ENCODE measurements around the gene PCSK6. TPM values are rescaled to one million over a fixed set of nuclear protein-coding genes. Genes with fewer than 3 reads are reported as not detected.

The PCSK6 gene
- total RNA-seq, 1 donor from 2014 or later: 3.8 TPM

DNA sequence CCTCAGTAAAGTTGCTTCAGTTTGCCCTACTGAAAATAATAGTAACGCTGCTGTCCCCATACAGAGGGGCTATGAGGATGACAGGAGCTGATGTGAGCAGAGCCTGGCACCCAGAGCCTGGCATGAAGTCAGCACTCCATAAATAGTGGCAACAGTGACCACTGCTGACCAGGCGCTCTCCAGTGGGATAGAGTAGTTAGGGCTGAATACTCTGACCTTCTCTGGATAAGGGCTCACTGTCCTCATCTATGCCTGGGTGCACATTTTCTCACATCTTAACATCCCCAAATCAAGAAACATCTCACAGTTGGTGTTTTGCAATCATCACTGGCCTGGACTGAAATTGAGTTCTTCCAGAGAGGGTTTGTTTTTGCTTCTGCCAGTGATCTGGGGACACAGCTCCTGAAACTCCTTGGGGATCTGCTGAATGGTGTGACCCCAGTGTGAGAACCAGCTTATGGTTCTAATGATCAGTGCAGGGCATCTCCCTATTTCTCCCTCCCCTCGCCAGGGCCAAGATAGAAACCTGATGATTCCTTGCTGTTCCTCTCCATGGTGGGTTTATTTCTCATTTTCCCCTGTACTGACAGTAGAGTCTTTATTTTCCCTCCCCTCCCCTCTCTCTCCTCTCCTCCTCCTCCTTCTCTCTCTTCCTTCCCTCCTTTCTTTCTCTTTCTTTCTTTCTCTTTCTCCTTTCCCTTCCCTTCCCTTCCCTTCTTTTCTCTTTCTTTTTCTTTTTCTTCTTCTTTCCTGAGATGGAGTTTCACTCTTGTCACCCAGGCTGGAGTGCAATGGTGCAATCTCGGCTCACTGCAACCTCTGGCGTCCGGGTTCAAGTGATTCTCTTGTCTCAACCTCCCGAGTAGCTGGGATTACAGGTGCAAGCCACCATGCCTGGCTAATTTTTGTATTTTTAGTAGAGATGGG, 3.5 kb upstream of the PCSK6 start:
- H3K36me3 Mint-ChIP-seq (ENCODE audit: unreplicated experiment): peaks cover 4% of the 10 kb centered on the region
- no peak overlapping the region for H3K27ac Mint-ChIP-seq (ENCODE audit: unreplicated experiment)
- no peak for DNase-seq
- H3K4me3 Mint-ChIP-seq (ENCODE audit: unreplicated experiment): no peak overlapping the region
- H3K9me3 Mint-ChIP-seq (ENCODE audit: unreplicated experiment): peaks cover 9% of the 10 kb centered on the region
- peaks cover 11% of the 10 kb centered on the region for H3K27me3 Mint-ChIP-seq (ENCODE audit: unreplicated experiment)
- TF ChIP-seq, protein P1, sequence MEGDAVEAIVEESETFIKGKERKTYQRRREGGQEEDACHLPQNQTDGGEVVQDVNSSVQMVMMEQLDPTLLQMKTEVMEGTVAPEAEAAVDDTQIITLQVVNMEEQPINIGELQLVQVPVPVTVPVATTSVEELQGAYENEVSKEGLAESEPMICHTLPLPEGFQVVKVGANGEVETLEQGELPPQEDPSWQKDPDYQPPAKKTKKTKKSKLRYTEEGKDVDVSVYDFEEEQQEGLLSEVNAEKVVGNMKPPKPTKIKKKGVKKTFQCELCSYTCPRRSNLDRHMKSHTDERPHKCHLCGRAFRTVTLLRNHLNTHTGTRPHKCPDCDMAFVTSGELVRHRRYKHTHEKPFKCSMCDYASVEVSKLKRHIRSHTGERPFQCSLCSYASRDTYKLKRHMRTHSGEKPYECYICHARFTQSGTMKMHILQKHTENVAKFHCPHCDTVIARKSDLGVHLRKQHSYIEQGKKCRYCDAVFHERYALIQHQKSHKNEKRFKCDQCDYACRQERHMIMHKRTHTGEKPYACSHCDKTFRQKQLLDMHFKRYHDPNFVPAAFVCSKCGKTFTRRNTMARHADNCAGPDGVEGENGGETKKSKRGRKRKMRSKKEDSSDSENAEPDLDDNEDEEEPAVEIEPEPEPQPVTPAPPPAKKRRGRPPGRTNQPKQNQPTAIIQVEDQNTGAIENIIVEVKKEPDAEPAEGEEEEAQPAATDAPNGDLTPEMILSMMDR (IDR thresholded peaks at IDR 0.05; ENCODE audit: partially characterized antibody, unreplicated experiment): no peak
- peaks cover 18% of the 10 kb centered on the region for H3K4me1 Mint-ChIP-seq (ENCODE audit: low read depth, unreplicated experiment)

GRCh38 chr15:101491734-101492640, 2.5 kb upstream of the PCSK6 start:
- peaks cover 6% of the 10 kb centered on the region for H3K9me3 Mint-ChIP-seq (ENCODE audit: unreplicated experiment)
- H3K27ac Mint-ChIP-seq (ENCODE audit: unreplicated experiment): no peak overlapping the region
- H3K4me3 Mint-ChIP-seq (ENCODE audit: unreplicated experiment): no peak overlapping the region
- TF ChIP-seq, protein P1 (IDR thresholded peaks at IDR 0.05; ENCODE audit: partially characterized antibody, unreplicated experiment): no peak
- H3K36me3 Mint-ChIP-seq (ENCODE audit: unreplicated experiment): peaks cover 4% of the 10 kb centered on the region
- H3K27me3 Mint-ChIP-seq (ENCODE audit: unreplicated experiment): peaks cover 10% of the 10 kb centered on the region
- DNase-seq: no peak
- peaks cover 19% of the 10 kb centered on the region for H3K4me1 Mint-ChIP-seq (ENCODE audit: low read depth, unreplicated experiment)

DNA sequence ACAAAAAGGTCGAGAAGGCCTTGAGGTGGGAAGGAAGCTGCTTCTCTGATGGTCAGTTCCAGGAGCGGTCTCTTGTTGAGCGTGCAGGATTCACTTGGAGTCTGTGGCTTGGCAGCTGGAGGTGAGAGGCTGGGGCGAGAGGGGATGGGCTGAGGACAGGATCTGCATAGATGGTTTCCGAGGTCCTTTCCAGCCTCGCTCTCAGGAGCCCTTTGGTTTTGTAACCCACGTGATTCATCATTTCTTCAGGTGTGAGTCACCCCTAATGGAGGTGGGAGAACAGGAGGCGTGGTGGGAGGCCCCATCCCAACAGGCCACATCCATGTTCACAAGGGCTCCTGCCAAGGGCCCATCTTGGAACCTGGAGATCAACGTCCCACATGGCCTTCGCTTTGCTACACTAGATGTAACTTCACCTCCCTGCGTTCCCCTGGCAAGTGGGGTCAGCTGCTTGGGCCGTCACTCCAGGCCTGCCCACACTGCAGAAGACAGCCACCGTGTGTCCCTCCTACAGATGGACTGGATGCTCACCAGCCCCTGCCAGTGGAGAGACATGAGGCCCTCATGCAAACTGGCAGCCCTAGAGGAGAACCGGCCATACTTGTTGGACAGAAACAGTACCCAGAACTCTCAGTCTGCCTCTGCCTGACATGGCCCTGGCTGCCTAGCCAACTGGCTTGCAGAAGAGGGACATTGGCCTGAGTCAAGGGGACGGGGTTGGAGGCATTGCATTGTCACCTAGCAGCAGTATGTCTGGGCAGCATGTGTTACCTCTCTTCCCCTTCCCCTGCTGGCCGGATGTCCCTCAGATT, 1.6 kb upstream of the PCSK6 start:
- peaks cover 9% of the 10 kb centered on the region for H3K27me3 Mint-ChIP-seq (ENCODE audit: unreplicated experiment)
- peak overlapping the region; percentile 68 for H3K4me3 Mint-ChIP-seq (ENCODE audit: unreplicated experiment)
- H3K36me3 Mint-ChIP-seq (ENCODE audit: unreplicated experiment): peaks cover 4% of the 10 kb centered on the region
- no peak for DNase-seq
- no peak overlapping the region for H3K27ac Mint-ChIP-seq (ENCODE audit: unreplicated experiment)
- TF ChIP-seq, protein P1 (IDR thresholded peaks at IDR 0.05; ENCODE audit: partially characterized antibody, unreplicated experiment): no peak
- H3K4me1 Mint-ChIP-seq (ENCODE audit: low read depth, unreplicated experiment): peaks cover 25% of the 10 kb centered on the region
- peaks cover 8% of the 10 kb centered on the region for H3K9me3 Mint-ChIP-seq (ENCODE audit: unreplicated experiment)

DNA sequence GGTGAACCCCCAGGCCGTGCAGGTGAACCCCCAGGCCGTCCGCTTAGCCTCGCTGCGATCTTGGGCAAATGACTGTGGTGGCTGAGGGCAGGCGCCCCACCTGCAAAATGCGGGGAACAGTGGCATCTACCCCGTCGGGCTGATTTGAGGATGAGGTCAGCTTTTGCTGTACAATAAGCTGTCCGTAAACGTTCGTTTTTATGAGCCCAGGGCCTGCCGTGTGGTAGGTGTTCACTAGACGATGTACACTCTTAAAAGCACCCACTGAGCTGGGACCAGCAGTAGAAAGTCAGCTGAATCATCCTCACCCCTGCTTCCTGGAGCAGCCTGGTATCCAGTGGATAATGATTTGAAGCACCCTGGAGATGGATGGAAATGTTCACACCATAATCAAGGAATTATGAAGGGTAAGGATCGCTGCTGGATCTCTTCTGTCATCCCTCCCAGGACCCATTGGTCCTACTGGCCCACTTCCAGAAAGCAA, 943 bp upstream of the PCSK6 start:
- peaks cover 4% of the 10 kb centered on the region for H3K36me3 Mint-ChIP-seq (ENCODE audit: unreplicated experiment)
- DNase-seq: no peak
- no peak overlapping the region for H3K27ac Mint-ChIP-seq (ENCODE audit: unreplicated experiment)
- peak overlapping the region; percentile 68 for H3K4me3 Mint-ChIP-seq (ENCODE audit: unreplicated experiment)
- peaks cover 9% of the 10 kb centered on the region for H3K27me3 Mint-ChIP-seq (ENCODE audit: unreplicated experiment)
- H3K4me1 Mint-ChIP-seq (ENCODE audit: low read depth, unreplicated experiment): peaks cover 22% of the 10 kb centered on the region
- TF ChIP-seq, protein P1 (IDR thresholded peaks at IDR 0.05; ENCODE audit: partially characterized antibody, unreplicated experiment): no peak
- H3K9me3 Mint-ChIP-seq (ENCODE audit: unreplicated experiment): peaks cover 8% of the 10 kb centered on the region

Data from glutamatergic neuron (in vitro differentiated cells).